Measurements from ENCODE around the gene NUDT5. TPM values are rescaled to one million over a fixed set of nuclear protein-coding genes. Genes with fewer than 3 reads are reported as not detected.
A peak's percentile ranks its signal among the peaks of the same experiment; 100 is the strongest.

Gene NUDT5
- total and polyA plus RNA-seq, 2 of the 13 experiments (the other 11 are each of a cell fraction or from before 2014, with no cell fraction given): 79.6 to 134 TPM

DNA sequence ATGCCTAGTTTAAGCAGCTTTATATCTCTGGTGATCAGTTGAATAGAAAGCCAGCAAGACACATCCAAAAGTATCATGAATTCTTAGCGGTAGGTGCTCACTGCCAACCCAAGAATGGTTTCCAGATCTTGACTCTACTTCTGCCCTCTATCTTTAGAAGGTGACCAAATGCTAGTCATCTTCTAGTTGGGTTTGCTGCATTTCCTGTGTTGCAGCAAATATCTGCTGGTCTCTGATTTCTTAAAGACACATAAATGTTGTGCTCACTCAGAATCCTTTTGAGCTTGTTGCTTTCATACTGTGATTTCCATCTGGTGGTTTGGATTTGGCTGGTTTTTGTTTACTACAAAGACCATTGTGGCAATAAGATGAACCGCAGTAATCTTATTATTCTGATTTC lies 2.5 kb upstream of the NUDT5 start (continued):
- TF ChIP-seq ZNF296 (CRISPR knock-in tag; conservative IDR thresholded peaks at IDR 0.05) (no peak), ZFP82 (CRISPR knock-in tag; IDR thresholded peaks at IDR 0.05; ENCODE audit: borderline replicate concordance) (no peak)

DNA sequence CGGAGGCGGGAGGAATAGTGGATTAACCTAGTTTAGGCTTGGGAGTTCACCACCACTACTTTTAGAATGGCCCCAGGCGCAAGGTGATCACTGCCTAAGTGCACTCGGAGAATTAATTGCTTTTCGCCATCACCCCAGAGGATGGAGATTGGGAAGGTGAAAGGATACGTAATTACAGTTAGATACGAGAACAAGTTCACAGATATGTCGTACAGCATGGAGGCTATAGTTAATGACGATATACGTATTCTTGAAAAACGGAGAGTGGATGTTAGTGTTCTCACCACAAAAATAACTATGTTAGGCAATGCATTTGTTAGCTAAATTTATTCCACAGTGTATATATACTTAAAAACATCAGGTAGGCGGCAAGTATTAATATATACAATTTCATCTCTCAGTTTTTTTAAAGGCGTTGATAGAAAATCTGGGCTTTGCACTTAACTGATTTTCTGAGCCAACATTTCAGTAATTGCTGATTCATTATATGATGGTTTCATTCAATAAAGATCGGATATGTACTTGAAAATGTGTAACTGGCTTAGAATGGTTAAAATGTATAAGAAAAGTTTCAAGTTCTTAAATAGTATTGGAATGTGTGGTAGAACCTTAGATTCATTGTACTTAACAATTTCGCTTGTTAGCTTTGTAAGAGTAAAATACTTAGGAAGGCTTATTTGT lies 980 bp upstream of the NUDT5 start:
- peaks cover 37% of the 10 kb centered on the region for H3K4me1 ChIP-seq (ENCODE audit: insufficient read depth, low read length)
- peaks cover 7 to 24% of the 10 kb centered on the region in 2 experiments for H3K36me3 ChIP-seq (replicated peaks in 1 of 2; ENCODE audit: control insufficient read depth in 1 of 2, insufficient read depth in 2 of 2, low read length in 2 of 2)
- in situ Hi-C loops (cut with HindIII; ENCODE audit: extremely low pct_ligation_motif_present, low pct_unique_long_range_greater_than_20kb): no loop called here
- peak overlapping the region; percentile 79 for H3K4me2 ChIP-seq (ENCODE audit: low read depth, low read length)
- peak overlapping the region; percentile 95 for H3K9ac ChIP-seq (ENCODE audit: insufficient read depth, low read depth, low read length)
- intact Hi-C loops (cut with micrococcal nuclease; ENCODE audit: unreplicated experiment): loop anchor here (2.0 kb wide), 1 partner anchor 40 kb away; no protein-coding TSS in a partner anchor
- CTCF ChIA-PET (ENCODE audit: low intra/inter-chr PET ratio, low total read pairs): no interaction called here
- no peak overlapping the region for H2AFZ ChIP-seq (ENCODE audit: low read length)
- FAIRE-seq: no peak
- POLR2A ChIA-PET: interaction anchor here (0.9 to 1.3 kb wide), 4 partner anchors 24 to 435 kb away, joined by 3 to 8 read pairs (median 4); partner anchors contain the start of gene UPF2
- BruUV-seq (replicated peaks): TSS peak; percentile 72
- no peaks in the 10 kb centered on the region for H3K9me3 ChIP-seq (ENCODE audit: low read length)
- peak overlapping the region; percentile 92 for H3K27ac ChIP-seq (ENCODE audit: extremely low read length, insufficient read depth, low read length)
- 0 out of 2 replicates have a peak, but pooled peaks have one; percentile 5 for TF ChIP-seq ZNF264 (CRISPR knock-in tag; IDR thresholded peaks at IDR 0.05)
- no peak for TF ChIP-seq ATF6 (CRISPR knock-in tag; conservative IDR thresholded peaks at IDR 0.05)
- TF ChIP-seq SATB2 (CRISPR knock-in tag; IDR thresholded peaks at IDR 0.05): no peak
- TF ChIP-seq, protein P1, sequence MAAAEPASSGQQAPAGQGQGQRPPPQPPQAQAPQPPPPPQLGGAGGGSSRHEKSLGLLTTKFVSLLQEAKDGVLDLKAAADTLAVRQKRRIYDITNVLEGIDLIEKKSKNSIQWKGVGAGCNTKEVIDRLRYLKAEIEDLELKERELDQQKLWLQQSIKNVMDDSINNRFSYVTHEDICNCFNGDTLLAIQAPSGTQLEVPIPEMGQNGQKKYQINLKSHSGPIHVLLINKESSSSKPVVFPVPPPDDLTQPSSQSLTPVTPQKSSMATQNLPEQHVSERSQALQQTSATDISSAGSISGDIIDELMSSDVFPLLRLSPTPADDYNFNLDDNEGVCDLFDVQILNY (CRISPR knock-in tag; conservative IDR thresholded peaks at IDR 0.05): no peak
- TF ChIP-seq MAFG (CRISPR knock-in tag; IDR thresholded peaks at IDR 0.05): 0 out of 2 replicates have a peak, but pooled peaks have one; percentile 3
- TF ChIP-seq, protein P2, sequence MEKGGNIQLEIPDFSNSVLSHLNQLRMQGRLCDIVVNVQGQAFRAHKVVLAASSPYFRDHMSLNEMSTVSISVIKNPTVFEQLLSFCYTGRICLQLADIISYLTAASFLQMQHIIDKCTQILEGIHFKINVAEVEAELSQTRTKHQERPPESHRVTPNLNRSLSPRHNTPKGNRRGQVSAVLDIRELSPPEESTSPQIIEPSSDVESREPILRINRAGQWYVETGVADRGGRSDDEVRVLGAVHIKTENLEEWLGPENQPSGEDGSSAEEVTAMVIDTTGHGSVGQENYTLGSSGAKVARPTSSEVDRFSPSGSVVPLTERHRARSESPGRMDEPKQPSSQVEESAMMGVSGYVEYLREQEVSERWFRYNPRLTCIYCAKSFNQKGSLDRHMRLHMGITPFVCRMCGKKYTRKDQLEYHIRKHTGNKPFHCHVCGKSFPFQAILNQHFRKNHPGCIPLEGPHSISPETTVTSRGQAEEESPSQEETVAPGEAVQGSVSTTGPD (CRISPR knock-in tag; IDR thresholded peaks at IDR 0.05): 0 out of 2 replicates have a peak, but pooled peaks have one; percentile 11
- TF ChIP-seq STAG1 (CRISPR knock-in tag; IDR thresholded peaks at IDR 0.05): peak; percentile 1; the same call in 1 of the 2 replicates
- TF ChIP-seq EEA1 (CRISPR knock-in tag; IDR thresholded peaks at IDR 0.05; ENCODE audit: borderline replicate concordance): no peak
- no peak for TF ChIP-seq ZMYM4 (CRISPR knock-in tag; IDR thresholded peaks at IDR 0.05)
- TF ChIP-seq JDP2 (CRISPR knock-in tag; IDR thresholded peaks at IDR 0.05; ENCODE audit: borderline replicate concordance): no peak
- TF ChIP-seq MAF1 (CRISPR knock-in tag; IDR thresholded peaks at IDR 0.05; ENCODE audit: borderline replicate concordance): no peak
- TF ChIP-seq ZSCAN21 (CRISPR knock-in tag; IDR thresholded peaks at IDR 0.05; ENCODE audit: borderline replicate concordance): no peak
- TF ChIP-seq PRMT3 (CRISPR knock-in tag; IDR thresholded peaks at IDR 0.05; ENCODE audit: borderline replicate concordance, low read depth): 0 out of 2 replicates have a peak, but pooled peaks have one; percentile 33
- no peak for TF ChIP-seq NCOA2 (CRISPR knock-in tag; IDR thresholded peaks at IDR 0.05)
- no peak for TF ChIP-seq KDM5A (IDR thresholded peaks at IDR 0.05; ENCODE audit: borderline replicate concordance, low read length)
- H3K79me2 ChIP-seq (ENCODE audit: insufficient read depth, low read length): peaks cover 78% of the 10 kb centered on the region
- no peaks in the 10 kb centered on the region; a peak in 1 of 5 replicates for H3K27me3 ChIP-seq (ENCODE audit: control insufficient read depth in 1 of 2, insufficient read depth in 2 of 2, low read length in 2 of 2)
- H3K4me3 ChIP-seq (replicated peaks in 1 of 3; ENCODE audit: insufficient read depth in 1 of 3, low read depth in 2 of 3, low read length in 3 of 3): peak overlapping the region; percentile 87 to 94 (median 91)
- peak; percentile 2; the same call in 2 of the 3 replicates for ATAC-seq
- H4K20me1 ChIP-seq (ENCODE audit: insufficient read depth, low read length): peaks cover 4% of the 10 kb centered on the region; the same call in 1 of the 2 replicates
- under 1% methylated on average over 15 of the region's 15 CpGs for WGBS (ENCODE audit: low lambda C conversion rate)
- no peak for DNase-seq (ENCODE audit: low spot score)

Measured in HepG2 (cell line).